ENCODE data around the gene CASP12. TPM values are rescaled to one million over a fixed set of nuclear protein-coding genes. Genes with fewer than 3 reads are reported as not detected.

Gene CASP12
- total and polyA plus RNA-seq, 9 donors: 0.16 to 0.36 (median 0.28) TPM; not detected in 4

GRCh38 chr11:104841973-104842525 is 56.2 kb downstream of the CASP12 start:
- H3K4me1 ChIP-seq (ENCODE audit: control insufficient read depth, insufficient read depth, low read length): no peaks in the 10 kb centered on the region
- peaks cover 4% of the 10 kb centered on the region for H3K9me3 ChIP-seq (replicated peaks; ENCODE audit: control insufficient read depth, low read depth, low read length)
- H3K36me3 ChIP-seq (ENCODE audit: control insufficient read depth, insufficient read depth, low read length): no peaks in the 10 kb centered on the region
- WGBS (ENCODE audit: insufficient coverage): no CpG with 5 or more reads among the region's 2 CpGs
- H3K27me3 ChIP-seq (ENCODE audit: control insufficient read depth, insufficient read depth, low read length): no peaks in the 10 kb centered on the region
- no peak for DNase-seq
- no peak overlapping the region for H3K4me3 ChIP-seq (ENCODE audit: low read length)
- H3K27ac ChIP-seq (ENCODE audit: low read length): no peak overlapping the region

GRCh38 chr11:104841185-104841584 is 57.1 kb downstream of the CASP12 start:
- H3K4me3 ChIP-seq (ENCODE audit: low read length): no peak overlapping the region
- no peaks in the 10 kb centered on the region for H3K36me3 ChIP-seq (ENCODE audit: control insufficient read depth, insufficient read depth, low read length)
- no peaks in the 10 kb centered on the region for H3K4me1 ChIP-seq (ENCODE audit: control insufficient read depth, insufficient read depth, low read length)
- no peaks in the 10 kb centered on the region for H3K27me3 ChIP-seq (ENCODE audit: control insufficient read depth, insufficient read depth, low read length)
- H3K27ac ChIP-seq (ENCODE audit: low read length): no peak overlapping the region
- no peak for DNase-seq
- peaks cover 4% of the 10 kb centered on the region for H3K9me3 ChIP-seq (replicated peaks; ENCODE audit: control insufficient read depth, low read depth, low read length)
- WGBS (ENCODE audit: insufficient coverage): 50% methylated on average over 1 of the region's 1 CpG

GRCh38 chr11:104837969-104838639 is 60.2 kb downstream of the CASP12 start:
- no peaks in the 10 kb centered on the region for H3K27me3 ChIP-seq (ENCODE audit: control insufficient read depth, insufficient read depth, low read length)
- no peak for DNase-seq
- no peaks in the 10 kb centered on the region for H3K4me1 ChIP-seq (ENCODE audit: control insufficient read depth, insufficient read depth, low read length)
- H3K36me3 ChIP-seq (ENCODE audit: control insufficient read depth, insufficient read depth, low read length): no peaks in the 10 kb centered on the region
- 90% methylated on average over 2 of the region's 5 CpGs for WGBS (ENCODE audit: insufficient coverage)
- H3K9me3 ChIP-seq (replicated peaks; ENCODE audit: control insufficient read depth, low read depth, low read length): peaks cover 4% of the 10 kb centered on the region
- H3K4me3 ChIP-seq (ENCODE audit: low read length): no peak overlapping the region
- H3K27ac ChIP-seq (ENCODE audit: low read length): no peak overlapping the region

GRCh38 chr11:104836691-104837090 is 61.6 kb downstream of the CASP12 start:
- peaks cover 4% of the 10 kb centered on the region for H3K9me3 ChIP-seq (replicated peaks; ENCODE audit: control insufficient read depth, low read depth, low read length)
- no CpG with 5 or more reads among the region's 2 CpGs for WGBS (ENCODE audit: insufficient coverage)
- H3K27ac ChIP-seq (ENCODE audit: low read length): no peak overlapping the region
- DNase-seq: peak; percentile 83
- H3K27me3 ChIP-seq (ENCODE audit: control insufficient read depth, insufficient read depth, low read length): no peaks in the 10 kb centered on the region
- H3K4me1 ChIP-seq (ENCODE audit: control insufficient read depth, insufficient read depth, low read length): no peaks in the 10 kb centered on the region
- no peaks in the 10 kb centered on the region for H3K36me3 ChIP-seq (ENCODE audit: control insufficient read depth, insufficient read depth, low read length)
- no peak overlapping the region for H3K4me3 ChIP-seq (ENCODE audit: low read length)

Other genes with a start within 250 kb of the CASP12 start
- gene CASP4, start 70.1 kb upstream of the CASP12 start, total RNA-seq: 47.6 TPM
- 10 to 100 TPM; 21.3 to 34.9 (median 25.7) TPM for gene CASP4, start 70.1 kb upstream of the CASP12 start, polyA plus RNA-seq (ENCODE audit: insufficient read depth in 1 of 8, insufficient read length in 8 of 8, low replicate concordance in 1 of 8)
- gene CASP5, start 124.7 kb upstream of the CASP12 start, total RNA-seq: 0.09 TPM
- under 1 TPM in 2 of 8 donors, not detected in 6; 0.23 to 0.88 TPM for gene CASP5, start 124.7 kb upstream of the CASP12 start, polyA plus RNA-seq (ENCODE audit: insufficient read depth in 1 of 8, insufficient read length in 8 of 8, low replicate concordance in 1 of 8)
- 7.0 TPM for gene CASP1, start 136.7 kb upstream of the CASP12 start, total RNA-seq
- gene CASP1, start 136.7 kb upstream of the CASP12 start, polyA plus RNA-seq (ENCODE audit: insufficient read depth in 1 of 8, insufficient read length in 8 of 8, low replicate concordance in 1 of 8): 10 to 100 TPM in 3 of 8 donors, 1 to 10 TPM in 5; 6.3 to 19.6 (median 9.9) TPM
- gene CARD16, start 146.9 kb upstream of the CASP12 start, total RNA-seq: 8.3 TPM
- 10 to 100 TPM in 7 of 8 donors, 1 to 10 TPM in 1; 9.4 to 13.4 (median 12.4) TPM for gene CARD16, start 146.9 kb upstream of the CASP12 start, polyA plus RNA-seq (ENCODE audit: insufficient read depth in 1 of 8, insufficient read length in 8 of 8, low replicate concordance in 1 of 8)
- 0.13 TPM for gene CARD18, start 241.3 kb upstream of the CASP12 start, total RNA-seq
- under 1 TPM in 1 of 8 donors, not detected in 7; 0.43 TPM for gene CARD18, start 241.3 kb upstream of the CASP12 start, polyA plus RNA-seq (ENCODE audit: insufficient read depth in 1 of 8, insufficient read length in 8 of 8, low replicate concordance in 1 of 8)

All from muscle of leg (tissue), 11 donors.